ENCODE results near the gene SPAG8.

The SPAG8 gene

DNA sequence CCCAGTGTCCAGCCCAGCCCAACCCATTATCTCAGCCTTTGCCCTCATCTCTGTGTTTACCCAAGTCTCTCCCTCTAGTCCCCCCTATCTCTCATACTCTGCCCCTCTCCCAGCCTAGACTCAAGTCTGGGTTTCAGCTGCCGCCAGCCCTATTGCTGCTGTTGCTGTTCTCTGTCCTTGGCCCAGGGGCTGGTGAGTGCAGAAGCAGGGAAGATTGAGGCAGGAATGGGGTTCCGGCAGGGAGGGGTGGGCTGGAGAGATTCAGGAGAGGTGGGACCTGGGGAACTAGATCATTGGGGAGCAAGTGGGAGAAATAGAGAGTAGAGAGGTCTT, 17.7 kb upstream of the SPAG8 start:
- no peaks in the 10 kb centered on the region for H3K9me3 ChIP-seq (ENCODE audit: control insufficient read depth, insufficient read depth, low read length)
- peak overlapping the region; percentile 79 for H3K4me2 ChIP-seq (ENCODE audit: low read length)
- 0 out of 2 replicates have a peak, but pooled peaks cover 2% of the 10 kb centered on the region for H3F3A ChIP-seq (ENCODE audit: control insufficient read depth, insufficient read depth)
- H3K36me3 ChIP-seq (ENCODE audit: control insufficient read depth, low read length): no peaks in the 10 kb centered on the region
- H3K27me3 ChIP-seq (ENCODE audit: control insufficient read depth, low read length): peaks cover 9% of the 10 kb centered on the region; the same call in 1 of the 2 replicates
- peaks cover 36% of the 10 kb centered on the region for H3K4me1 ChIP-seq (ENCODE audit: control insufficient read depth, low read length)
- no peaks in the 10 kb centered on the region for H4K20me1 ChIP-seq (ENCODE audit: control insufficient read depth, insufficient read depth, low read depth, low read length)
- H3K79me2 ChIP-seq (ENCODE audit: control insufficient read depth, low read length): no peaks in the 10 kb centered on the region
- peak overlapping the region; percentile 74 for H3K4me3 ChIP-seq (ENCODE audit: low read length)
- H3K27ac ChIP-seq (ENCODE audit: low read depth, low read length): no peak overlapping the region
- no peaks in the 10 kb centered on the region for H3K9me2 ChIP-seq (replicated peaks; ENCODE audit: control insufficient read depth, low read length)
- no peak for TF ChIP-seq EZH2phosphoT487 (IDR thresholded peaks at IDR 0.05; ENCODE audit: borderline replicate concordance, low read length)
- TF ChIP-seq, protein P1, sequence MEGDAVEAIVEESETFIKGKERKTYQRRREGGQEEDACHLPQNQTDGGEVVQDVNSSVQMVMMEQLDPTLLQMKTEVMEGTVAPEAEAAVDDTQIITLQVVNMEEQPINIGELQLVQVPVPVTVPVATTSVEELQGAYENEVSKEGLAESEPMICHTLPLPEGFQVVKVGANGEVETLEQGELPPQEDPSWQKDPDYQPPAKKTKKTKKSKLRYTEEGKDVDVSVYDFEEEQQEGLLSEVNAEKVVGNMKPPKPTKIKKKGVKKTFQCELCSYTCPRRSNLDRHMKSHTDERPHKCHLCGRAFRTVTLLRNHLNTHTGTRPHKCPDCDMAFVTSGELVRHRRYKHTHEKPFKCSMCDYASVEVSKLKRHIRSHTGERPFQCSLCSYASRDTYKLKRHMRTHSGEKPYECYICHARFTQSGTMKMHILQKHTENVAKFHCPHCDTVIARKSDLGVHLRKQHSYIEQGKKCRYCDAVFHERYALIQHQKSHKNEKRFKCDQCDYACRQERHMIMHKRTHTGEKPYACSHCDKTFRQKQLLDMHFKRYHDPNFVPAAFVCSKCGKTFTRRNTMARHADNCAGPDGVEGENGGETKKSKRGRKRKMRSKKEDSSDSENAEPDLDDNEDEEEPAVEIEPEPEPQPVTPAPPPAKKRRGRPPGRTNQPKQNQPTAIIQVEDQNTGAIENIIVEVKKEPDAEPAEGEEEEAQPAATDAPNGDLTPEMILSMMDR (IDR thresholded peaks at IDR 0.05; ENCODE audit: low read depth, low read length, poor library complexity, severe bottlenecking): no peak

DNA sequence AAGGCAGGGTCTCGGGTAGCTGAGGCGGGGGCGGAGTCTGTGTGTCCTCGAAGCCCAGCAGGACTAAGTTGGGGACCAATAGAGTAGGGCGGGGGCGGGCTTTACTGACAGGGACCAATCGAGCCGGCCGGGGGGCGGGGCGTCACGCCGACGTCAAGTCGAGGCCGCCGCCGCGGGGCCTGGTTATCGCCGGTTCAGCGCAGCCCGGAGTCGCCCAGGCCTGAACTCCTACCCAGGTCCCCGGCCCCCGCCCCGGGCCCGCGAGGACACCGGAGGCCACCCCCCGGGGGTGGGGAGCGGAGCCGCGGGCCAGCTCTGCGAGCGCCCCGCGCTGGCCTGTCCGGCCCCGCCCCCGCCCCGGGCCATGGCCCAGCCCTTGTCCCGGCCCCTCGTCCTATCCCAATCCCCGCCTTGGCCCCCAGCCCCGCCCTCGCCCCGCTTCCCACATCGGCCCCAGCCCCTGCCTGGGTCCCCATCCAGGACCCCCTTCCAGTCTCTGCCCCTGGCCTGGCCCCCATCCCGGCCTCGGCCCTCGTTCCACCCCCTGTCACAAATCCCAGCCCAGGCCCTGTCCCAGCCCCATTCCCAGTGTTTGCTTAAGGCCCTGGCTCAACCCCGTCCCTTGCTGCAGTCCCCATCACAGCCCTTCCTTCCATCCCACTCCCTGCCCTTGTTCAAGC, 17.2 kb upstream of the SPAG8 start, which contains the start of gene TMEM8B:
Gene TMEM8B (plus strand): TSS at position 145 of the 680 bp plus-strand sequence. CDS start 220 bp downstream, at position 365.
- Histone ChIP-seq H3K4me1 (ENCODE audit: control insufficient read depth, low read length) (peaks cover 31% of the 10 kb centered on the region), H3K27me3 (ENCODE audit: control insufficient read depth, low read length) (peaks cover 9% of the 10 kb centered on the region; the same call in 1 of the 2 replicates), H4K20me1 (ENCODE audit: control insufficient read depth, insufficient read depth, low read depth, low read length) (no peaks in the 10 kb centered on the region), H3F3A (ENCODE audit: control insufficient read depth, insufficient read depth) (0 out of 2 replicates have a peak, but pooled peaks cover 2% of the 10 kb centered on the region), H3K36me3 (ENCODE audit: control insufficient read depth, low read length) (no peaks in the 10 kb centered on the region), H3K9me2 (replicated peaks; ENCODE audit: control insufficient read depth, low read length) (no peaks in the 10 kb centered on the region), H3K9me3 (ENCODE audit: control insufficient read depth, insufficient read depth, low read length) (no peaks in the 10 kb centered on the region), H3K27ac (ENCODE audit: low read depth, low read length) (no peak within 1 kb of the TSS), H3K79me2 (ENCODE audit: control insufficient read depth, low read length) (no peaks in the 10 kb centered on the region), H3K4me2 (ENCODE audit: low read length) (peak within 1 kb of the TSS; percentile 79), H3K4me3 (ENCODE audit: low read length) (peak within 1 kb of the TSS; percentile 74)
- TF ChIP-seq EZH2phosphoT487 (IDR thresholded peaks at IDR 0.05; ENCODE audit: borderline replicate concordance, low read length): no peak
- TF ChIP-seq, protein P1 (IDR thresholded peaks at IDR 0.05; ENCODE audit: low read depth, low read length, poor library complexity, severe bottlenecking): no peak

DNA sequence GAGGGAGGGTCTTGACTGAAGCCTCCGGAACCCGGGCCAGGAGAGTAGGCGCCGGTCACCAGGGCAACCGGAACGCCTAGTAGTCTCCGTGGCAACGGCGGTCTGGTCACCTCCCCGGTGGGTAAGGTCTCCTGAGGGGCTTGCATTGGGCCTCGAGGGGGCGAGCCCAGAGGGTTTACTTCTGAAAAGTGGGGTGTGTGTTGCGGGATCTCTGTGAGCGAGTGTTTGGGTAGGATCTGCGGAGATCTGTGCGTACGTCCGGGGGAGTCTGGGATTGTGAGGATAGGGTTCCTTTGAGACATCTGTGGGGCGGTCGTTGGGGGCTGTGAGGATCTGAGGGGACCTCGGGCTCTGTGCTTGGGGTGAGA, 16.6 kb upstream of the SPAG8 start, which contains the start of gene FAM221B:
Gene FAM221B (minus strand): TSS at position 17 of the 368 bp plus-strand sequence. CDS start 2,571 bp downstream, outside the sequence.
- Histone ChIP-seq H3F3A (ENCODE audit: control insufficient read depth, insufficient read depth) (0 out of 2 replicates have a peak, but pooled peaks cover 2% of the 10 kb centered on the region), H3K27me3 (ENCODE audit: control insufficient read depth, low read length) (peaks cover 9% of the 10 kb centered on the region; the same call in 1 of the 2 replicates), H4K20me1 (ENCODE audit: control insufficient read depth, insufficient read depth, low read depth, low read length) (no peaks in the 10 kb centered on the region), H3K79me2 (ENCODE audit: control insufficient read depth, low read length) (no peaks in the 10 kb centered on the region), H3K4me3 (ENCODE audit: low read length) (peak within 1 kb of the TSS; percentile 74), H3K4me2 (ENCODE audit: low read length) (peak within 1 kb of the TSS; percentile 79), H3K9me3 (ENCODE audit: control insufficient read depth, insufficient read depth, low read length) (no peaks in the 10 kb centered on the region), H3K9me2 (replicated peaks; ENCODE audit: control insufficient read depth, low read length) (no peaks in the 10 kb centered on the region), H3K36me3 (ENCODE audit: control insufficient read depth, low read length) (no peaks in the 10 kb centered on the region), H3K27ac (ENCODE audit: low read depth, low read length) (no peak within 1 kb of the TSS), H3K4me1 (ENCODE audit: control insufficient read depth, low read length) (peaks cover 26% of the 10 kb centered on the region)
- TF ChIP-seq EZH2phosphoT487 (IDR thresholded peaks at IDR 0.05; ENCODE audit: borderline replicate concordance, low read length): no peak
- TF ChIP-seq, protein P1 (IDR thresholded peaks at IDR 0.05; ENCODE audit: low read depth, low read length, poor library complexity, severe bottlenecking): no peak

All from DOHH2 (cell line).